GM19099 (cell line): ENCODE measurements around the gene HPCAL1.

Source experiments
- POLR2A ChIP-seq: IDR thresholded peaks from 3 replicates; pipeline ENCODE4 v1.6.1; 2011; ENCODE audit warnings: low read depth; ENCODE audit not compliant: insufficient read length; ENCODE audit errors: extremely low read depth

Gene HPCAL1

DNA sequence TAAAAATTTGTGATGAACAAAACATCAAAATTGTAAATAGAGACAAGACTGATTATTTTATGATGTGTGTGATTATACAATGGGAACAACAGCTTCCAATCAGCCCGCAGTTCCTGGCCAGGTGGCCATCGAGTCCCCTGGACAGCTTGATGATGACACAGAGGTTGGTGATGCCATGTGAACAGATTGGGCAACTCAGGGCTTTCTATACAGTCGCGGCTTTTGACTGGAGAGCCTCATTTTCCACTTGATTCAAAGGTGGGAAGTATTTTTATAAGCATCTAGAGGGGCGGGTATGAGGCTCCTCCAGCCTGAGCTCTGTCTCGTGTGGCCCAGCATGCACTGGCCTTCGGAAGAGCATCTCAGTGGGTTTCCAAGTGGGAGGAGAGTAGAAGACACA lies 14.9 kb upstream of the HPCAL1 start:
- TF ChIP-seq POLR2A, result no peak

DNA sequence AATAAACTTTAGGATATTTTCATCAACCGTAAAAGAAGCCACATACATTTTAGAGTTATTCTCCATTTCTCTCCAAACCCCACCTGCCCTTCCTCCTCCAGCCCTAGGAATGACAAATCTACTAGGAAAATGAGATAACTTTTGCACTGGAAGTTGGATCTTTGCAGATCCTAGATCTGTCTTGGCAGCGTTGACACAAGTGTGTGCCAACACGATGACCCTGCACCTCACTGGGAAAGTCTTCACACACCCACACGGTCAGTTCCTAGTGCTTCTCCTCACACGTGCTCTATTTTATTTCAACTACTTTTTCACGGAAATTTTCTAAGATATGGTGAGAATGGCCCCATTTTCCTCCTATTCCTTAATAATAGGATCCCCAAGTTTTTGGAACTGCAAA lies 14.1 kb upstream of the HPCAL1 start:
- no peak for TF ChIP-seq POLR2A

DNA sequence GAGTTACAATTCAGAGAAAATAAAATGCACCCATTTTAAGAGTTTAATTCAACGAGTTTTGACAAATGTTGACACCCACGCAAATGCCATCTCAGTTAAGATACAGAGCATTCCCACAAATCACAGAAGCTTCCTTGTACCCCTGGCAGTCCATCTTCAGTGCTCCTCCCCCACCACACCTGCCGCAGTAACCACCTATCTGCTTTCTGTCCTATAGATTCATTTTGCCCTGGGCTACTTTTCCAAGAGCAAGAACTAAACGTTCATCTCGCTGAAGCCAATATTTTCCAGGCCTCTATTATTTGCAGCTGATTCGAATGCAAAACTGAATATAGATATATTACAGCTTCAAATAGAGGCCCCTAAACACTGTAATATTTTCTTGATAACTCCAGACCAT lies 13.4 kb upstream of the HPCAL1 start:
- TF ChIP-seq POLR2A, result no peak

DNA sequence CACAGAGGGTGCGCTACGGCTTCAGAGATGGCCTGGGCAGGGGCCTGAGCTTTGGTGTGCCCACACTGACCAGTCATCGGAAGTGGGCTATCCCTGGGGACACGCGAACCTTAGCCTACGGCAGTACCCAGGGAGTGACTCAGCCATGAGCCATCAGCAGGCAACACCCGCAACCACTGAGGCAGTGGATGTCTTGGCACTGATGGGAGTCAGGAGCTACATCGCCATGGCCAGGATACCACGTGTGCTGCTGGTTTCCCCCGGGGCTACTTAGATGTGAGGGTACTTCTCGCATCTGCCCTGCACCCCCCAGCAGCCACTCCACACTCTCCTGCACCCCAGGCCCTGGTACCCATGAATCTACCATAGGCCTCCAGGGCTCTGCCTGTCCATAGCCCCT lies 12.8 kb upstream of the HPCAL1 start:
- TF ChIP-seq POLR2A, result no peak

DNA sequence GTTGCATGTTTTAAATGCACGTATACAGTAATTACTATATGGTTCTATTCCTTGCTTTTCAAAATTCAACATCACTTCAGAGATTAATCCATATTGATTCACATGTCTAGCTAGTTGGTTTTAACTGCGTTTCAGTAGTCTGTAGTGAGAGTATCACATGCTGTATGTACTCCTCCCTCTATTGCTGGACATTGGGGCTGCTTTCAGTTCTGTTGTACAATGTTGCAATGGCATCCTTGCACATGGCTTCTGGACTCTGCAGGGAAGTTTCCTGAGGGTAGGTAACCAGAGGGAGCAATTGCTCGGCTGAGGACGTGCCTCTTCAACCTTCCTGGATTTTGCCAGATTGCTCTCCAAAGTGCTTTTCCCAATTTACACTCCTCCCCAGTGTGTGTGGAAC lies 10.7 kb upstream of the HPCAL1 start:
- TF ChIP-seq POLR2A, result no peak

DNA sequence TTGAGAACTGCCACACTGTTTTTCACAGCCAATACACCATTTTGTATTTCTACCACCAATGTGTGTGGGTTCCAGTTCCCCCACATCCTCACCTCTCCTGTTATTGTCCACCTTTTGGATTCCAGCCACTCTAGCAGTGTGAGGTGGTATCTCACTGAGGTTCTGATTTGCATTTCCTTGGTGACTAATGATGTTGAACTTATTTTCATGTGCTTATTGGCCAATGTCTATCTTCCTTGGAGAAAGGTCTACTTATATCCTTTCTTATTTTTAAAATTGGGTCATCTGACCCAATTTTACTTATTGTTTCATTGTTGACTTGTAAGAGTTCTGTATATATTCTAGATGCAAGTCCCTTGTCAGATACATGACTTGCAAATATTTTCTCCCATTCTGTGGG lies 9.1 kb upstream of the HPCAL1 start:
- TF ChIP-seq POLR2A, result no peak

DNA sequence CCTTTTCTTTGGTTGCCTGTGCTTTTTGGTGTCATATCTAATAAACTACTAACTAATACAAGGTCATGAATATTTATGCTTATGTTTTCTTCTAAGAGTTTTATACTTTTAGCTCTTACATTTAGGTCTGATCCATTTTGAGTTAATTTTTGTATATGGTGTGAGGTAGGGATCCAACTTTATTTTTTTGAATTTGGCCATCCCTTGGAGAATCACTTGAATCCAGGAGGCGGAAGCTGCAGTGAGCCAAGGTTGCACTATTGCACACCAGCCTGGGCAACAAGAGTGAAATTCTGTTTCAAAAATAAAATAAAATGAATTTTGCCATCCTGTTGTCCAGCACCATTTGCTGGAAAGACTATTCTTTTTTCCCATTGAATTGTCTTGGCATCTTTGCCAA lies 8.6 kb upstream of the HPCAL1 start:
- TF ChIP-seq POLR2A, result no peak

DNA sequence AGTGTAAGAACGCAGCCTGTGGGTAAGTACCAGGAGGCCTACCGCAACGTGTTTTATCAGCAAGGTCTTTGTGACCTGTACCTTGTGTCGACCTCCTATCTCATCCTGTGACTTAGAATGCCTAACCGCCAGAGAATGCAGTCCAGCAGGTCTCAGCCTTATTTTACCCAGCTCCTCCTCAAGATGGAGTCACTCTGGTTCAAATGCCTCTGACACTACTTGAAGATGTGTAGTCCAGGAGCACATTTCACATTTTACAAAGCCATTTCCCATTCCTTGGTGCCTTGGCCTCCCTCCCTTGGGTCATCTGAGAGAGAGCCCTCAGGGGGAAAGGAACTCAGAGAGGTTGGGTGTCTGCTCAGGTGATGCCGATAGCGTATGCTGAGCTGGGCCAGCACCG lies 6.6 kb upstream of the HPCAL1 start:
- no peak for TF ChIP-seq POLR2A

DNA sequence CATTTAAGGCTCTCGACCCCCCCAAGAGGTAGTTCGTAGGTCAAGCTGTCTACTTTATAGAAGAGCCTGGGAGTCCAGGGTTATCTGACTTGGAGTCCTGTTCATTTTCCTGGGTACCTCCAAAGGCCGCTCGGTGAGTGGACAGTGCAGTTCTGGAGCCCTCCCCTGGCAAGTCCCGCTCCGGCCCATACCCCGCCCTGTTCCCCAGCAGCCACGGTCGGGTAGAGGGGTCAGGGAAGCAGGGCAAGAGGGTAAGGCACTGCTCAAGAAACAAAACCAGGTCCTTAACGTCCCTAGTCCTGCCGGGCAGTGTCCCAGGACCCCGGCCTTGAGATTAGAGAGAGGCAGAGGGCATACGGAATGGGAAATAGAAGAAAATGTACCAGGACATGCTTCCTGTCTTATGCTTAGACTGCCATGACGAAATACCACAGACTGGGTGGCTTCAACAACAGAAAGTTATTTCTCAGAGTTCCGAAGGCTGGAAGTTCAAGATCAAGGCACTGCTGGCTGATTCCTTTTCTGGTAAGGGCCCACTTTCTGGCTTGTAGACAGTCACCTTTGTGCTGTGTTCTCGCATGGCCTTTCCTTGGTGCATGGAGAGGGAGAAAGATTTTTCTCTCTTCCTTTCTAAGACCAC lies 5.4 kb upstream of the HPCAL1 start:
- no peak for TF ChIP-seq POLR2A

DNA sequence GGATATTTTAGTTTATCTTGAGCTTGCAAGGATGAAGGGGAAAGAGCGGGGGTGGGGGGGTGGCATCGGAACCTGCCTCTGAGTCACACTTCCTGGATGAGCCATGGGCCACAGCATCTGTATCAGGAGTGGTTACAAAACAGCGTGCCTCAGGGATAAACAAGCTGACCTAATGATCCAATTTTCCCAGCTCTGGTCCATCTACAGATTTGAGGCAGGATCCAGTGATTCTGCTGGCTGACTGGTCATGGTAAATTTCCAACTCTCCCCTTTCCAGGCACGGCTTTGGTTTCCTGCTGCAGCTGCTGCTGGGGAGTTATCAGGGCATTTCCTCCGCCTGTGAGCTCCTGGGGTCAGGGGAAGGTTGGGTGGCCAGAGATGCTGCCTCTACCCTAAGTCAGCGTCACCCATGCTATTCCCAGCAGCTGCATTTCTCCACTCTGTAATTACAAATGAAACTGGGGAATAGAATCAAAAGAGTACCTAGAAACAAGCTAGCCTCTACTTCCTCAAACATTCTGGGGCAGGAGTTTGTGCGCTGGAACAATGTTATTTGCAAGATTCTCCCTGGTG lies 4.7 kb upstream of the HPCAL1 start:
- no peak for TF ChIP-seq POLR2A

DNA sequence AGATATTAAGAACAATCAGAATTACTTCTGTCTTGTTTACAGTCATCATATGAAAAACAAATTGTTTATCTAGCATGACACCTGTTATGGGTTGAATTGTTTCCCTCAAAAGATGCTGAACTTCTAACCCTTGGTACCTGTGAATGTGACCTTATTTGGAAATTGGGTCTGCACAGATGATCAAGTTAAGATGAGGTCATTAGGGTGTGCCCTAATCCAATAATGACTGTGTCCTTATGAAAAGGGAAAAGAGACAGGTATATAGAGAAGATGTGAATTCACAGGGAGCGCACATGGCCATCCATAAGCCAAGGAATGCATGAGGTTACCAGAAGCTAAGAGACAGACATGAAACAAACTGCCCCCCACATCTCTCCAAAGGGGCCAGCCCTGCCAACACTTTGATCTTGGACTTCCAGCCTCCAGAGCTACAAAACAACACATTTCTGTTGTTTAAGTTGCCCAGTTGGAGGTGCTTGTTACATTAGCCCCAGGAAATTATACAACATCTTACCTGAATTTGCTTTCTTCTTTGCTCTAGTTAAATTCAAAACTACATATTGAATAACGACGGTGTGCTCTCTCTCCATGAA lies 2.3 kb upstream of the HPCAL1 start:
- no peak for TF ChIP-seq POLR2A

DNA sequence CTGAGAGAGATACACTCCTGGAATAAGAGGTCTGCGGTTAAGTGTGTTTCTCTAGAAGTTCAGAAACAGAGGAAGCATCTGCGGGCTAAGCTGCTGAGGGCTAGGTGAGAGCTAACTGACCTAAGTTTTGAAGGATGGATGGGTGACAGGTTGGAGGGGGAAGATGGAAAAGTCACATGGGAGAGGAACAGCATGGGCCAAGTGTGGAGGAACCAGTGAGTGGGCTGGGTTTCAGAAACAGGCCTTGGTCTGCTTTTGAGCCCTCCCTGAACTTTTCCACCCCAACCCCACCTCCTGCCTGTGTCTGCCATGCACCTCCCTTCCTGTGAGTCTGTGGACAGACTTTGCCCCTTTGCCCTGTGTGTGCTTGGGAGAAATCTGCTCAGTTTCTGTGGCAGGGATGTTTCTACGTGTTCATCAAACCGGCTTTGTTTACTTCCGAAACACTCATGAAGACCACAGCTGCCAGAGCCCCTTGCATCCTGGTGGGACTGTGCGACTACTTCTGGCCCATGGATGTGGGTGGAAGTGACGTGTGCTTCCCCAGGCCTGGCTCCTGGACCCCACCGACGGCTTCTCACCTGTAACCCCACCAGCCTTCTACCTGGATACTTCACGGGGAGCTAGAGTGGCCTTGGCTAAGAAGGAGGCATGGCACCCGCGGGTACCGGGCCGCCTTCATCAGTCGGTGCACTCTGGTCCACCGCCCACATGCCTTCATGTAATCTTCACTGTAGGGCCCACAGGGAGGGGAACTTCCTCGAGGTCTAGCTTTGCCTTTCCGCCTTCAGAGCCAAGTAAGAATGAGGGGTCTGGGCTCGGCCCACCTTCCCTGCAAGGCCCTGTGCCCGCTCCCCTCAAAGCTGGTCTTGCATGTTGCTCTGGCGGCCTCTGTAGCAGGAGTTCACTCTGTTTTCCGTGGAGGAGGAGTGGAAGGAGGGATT lies 1.4 kb upstream of the HPCAL1 start:
- no peak for TF ChIP-seq POLR2A

DNA sequence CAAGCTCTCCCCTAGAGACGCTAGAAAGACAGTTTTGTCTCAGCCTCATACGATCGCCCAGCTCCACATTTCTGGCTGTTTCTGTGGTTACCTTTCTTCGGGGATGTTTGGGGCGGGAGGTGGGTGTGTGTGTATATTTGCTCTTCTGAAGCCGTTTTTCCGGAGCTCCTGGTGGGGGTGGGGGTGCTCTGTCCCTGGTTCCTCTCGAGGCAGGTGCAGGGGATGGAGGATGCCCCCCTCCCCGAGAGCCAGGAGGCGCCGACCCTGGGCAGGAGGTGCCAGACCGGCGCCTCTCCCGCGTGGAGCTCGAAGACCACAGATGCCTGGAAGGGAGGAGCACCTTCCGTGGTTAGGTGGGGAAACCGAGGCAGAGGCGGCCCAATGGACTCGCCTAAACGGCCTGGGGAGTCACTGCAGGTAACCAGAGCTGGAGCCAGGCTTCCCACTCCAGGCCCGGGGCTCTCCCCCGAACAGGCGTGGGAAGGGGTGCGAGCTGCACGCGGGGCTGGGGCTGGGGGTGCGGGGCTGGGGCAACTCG lies 694 bp upstream of the HPCAL1 start:
- no peak for TF ChIP-seq POLR2A

DNA sequence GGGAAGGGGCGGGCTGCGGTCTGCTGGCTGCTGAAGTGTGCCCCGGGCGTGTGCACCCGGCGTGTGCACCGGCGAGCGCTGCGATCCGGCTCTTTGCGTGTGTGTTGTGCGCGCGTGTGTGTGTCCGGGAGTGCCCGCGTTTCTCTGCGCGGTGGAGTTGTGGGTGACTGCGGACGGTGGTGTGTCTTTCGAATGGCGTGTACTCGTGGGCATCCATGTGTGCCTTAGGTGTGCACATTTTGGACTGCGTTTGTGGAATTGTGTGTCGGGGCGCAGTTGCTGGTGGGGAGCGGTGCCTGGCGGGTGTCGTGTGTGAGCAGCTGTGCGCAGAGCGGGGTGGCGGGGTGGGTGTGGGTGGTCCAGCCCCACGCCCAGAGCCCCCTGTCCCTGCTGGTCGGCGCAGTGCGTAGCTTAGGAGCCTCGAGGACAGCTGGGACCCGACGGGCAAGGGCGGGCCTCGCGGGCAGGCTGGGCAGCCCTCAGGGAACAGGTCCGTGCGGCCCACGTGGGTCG lies 533 bp downstream of the HPCAL1 start:
- TF ChIP-seq POLR2A, result no peak
